ENCODE data around the gene ULK4.
"Not testable (repeated sequence)": the region's sequence is repeated elsewhere in the genome, so short reads cannot be mapped to it uniquely, and the experiment has no call there.

DNA sequence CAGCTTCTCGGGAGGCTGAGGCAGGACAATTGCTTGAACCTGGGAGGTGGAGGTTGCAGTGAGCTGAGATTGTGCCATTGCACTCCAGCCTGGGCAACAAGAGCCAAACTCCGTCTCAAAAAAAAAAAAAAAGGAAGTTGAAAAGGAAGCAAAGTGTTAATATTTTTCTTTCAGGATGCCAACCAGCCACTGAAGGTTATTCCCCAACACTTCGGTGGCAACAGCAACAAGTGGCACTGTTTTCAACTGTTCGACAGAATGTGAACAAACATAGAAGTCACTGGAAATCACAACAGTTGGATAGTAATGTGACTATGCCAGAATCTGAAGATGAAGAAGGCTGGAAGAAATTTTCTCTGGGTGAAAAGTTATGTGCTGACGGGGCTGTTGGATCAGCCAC lies 15.5 kb upstream of the ULK4 start:
- TF ChIP-seq, protein P1, sequence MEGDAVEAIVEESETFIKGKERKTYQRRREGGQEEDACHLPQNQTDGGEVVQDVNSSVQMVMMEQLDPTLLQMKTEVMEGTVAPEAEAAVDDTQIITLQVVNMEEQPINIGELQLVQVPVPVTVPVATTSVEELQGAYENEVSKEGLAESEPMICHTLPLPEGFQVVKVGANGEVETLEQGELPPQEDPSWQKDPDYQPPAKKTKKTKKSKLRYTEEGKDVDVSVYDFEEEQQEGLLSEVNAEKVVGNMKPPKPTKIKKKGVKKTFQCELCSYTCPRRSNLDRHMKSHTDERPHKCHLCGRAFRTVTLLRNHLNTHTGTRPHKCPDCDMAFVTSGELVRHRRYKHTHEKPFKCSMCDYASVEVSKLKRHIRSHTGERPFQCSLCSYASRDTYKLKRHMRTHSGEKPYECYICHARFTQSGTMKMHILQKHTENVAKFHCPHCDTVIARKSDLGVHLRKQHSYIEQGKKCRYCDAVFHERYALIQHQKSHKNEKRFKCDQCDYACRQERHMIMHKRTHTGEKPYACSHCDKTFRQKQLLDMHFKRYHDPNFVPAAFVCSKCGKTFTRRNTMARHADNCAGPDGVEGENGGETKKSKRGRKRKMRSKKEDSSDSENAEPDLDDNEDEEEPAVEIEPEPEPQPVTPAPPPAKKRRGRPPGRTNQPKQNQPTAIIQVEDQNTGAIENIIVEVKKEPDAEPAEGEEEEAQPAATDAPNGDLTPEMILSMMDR (conservative IDR thresholded peaks at IDR 0.05; ENCODE audit: low read depth, low read length): not testable (repeated sequence)
- not testable (repeated sequence) for TF ChIP-seq BHLHE40 (IDR thresholded peaks at IDR 0.05; ENCODE audit: low read depth, low read length); POLR2A (IDR thresholded peaks at IDR 0.05; ENCODE audit: low read depth, low read length); RFX5 (IDR thresholded peaks at IDR 0.05; ENCODE audit: low read depth, low read length); RAD21 (IDR thresholded peaks at IDR 0.05; ENCODE audit: low read length); CEBPB (IDR thresholded peaks at IDR 0.05; ENCODE audit: low read depth, low read length); SMC3 (IDR thresholded peaks at IDR 0.05; ENCODE audit: low read depth, low read length); MXI1 (IDR thresholded peaks at IDR 0.05; ENCODE audit: borderline replicate concordance, low read depth, low read length); RCOR1 (IDR thresholded peaks at IDR 0.05; ENCODE audit: insufficient replicate concordance, low read length)
- TF ChIP-seq, protein P2, sequence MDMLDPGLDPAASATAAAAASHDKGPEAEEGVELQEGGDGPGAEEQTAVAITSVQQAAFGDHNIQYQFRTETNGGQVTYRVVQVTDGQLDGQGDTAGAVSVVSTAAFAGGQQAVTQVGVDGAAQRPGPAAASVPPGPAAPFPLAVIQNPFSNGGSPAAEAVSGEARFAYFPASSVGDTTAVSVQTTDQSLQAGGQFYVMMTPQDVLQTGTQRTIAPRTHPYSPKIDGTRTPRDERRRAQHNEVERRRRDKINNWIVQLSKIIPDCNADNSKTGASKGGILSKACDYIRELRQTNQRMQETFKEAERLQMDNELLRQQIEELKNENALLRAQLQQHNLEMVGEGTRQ (IDR thresholded peaks at IDR 0.05; ENCODE audit: low read depth, low read length): not testable (repeated sequence)
- TF ChIP-seq, protein P3, sequence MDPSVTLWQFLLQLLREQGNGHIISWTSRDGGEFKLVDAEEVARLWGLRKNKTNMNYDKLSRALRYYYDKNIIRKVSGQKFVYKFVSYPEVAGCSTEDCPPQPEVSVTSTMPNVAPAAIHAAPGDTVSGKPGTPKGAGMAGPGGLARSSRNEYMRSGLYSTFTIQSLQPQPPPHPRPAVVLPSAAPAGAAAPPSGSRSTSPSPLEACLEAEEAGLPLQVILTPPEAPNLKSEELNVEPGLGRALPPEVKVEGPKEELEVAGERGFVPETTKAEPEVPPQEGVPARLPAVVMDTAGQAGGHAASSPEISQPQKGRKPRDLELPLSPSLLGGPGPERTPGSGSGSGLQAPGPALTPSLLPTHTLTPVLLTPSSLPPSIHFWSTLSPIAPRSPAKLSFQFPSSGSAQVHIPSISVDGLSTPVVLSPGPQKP (IDR thresholded peaks at IDR 0.05; ENCODE audit: borderline replicate concordance, low read depth, low read length): not testable (repeated sequence)
